Left lobe of liver (tissue), 2 donors: Measurements from ENCODE around the gene EVI5L. TPM values are rescaled to one million over a fixed set of nuclear protein-coding genes. Genes with fewer than 3 reads are reported as not detected.

Experiments used
- ATAC-seq: fragments of 200-7000 bp; cut with Tn5 transposase; one replicate; pipeline ENCODE4 v1.9.1; 2020; ENCODE audit warnings: mild to moderate bottlenecking, moderate library complexity
- DNase-seq: peaks from one replicate; pipeline ENCODE4 v3.0.0-alpha.2; 2020; ENCODE audit warnings: low spot score
- total RNA-seq: library from RNA; stranded (reverse); gene quantifications from one replicate; pipeline ENCODE4 v1.2.1, GENCODE V29; 2021
- donor health status: DM: no; HTN: no; CAD: no; lungs with moderate emphysema.
- donor health status: DM: no; HTN: yes; CAD: no.

EVI5L gene
- total RNA-seq, 1 donor from 2014 or later: 4.8 TPM

GRCh38 chr19:7909471-7910067 is 79.6 kb downstream of the EVI5L start:
- no peak for ATAC-seq
- DNase-seq: no peak

- DNase-seq: no peak
- ATAC-seq: peak; percentile 13
Observed at GRCh38 chr19:7910321-7911161, 80.5 kb downstream of the EVI5L start.

GRCh38 chr19:7911508-7912143 is 81.6 kb downstream of the EVI5L start:
- DNase-seq (peak; percentile 51), ATAC-seq (no peak)

GRCh38 chr19:7912144-7912696 is 82.2 kb downstream of the EVI5L start:
- DNase-seq (no peak), ATAC-seq (no peak)

- DNase-seq (no peak), ATAC-seq (no peak)
Observed at GRCh38 chr19:7912697-7913564, 82.9 kb downstream of the EVI5L start.

- DNase-seq (no peak), ATAC-seq (no peak)
Observed at GRCh38 chr19:7913652-7914051, 83.6 kb downstream of the EVI5L start.

GRCh38 chr19:7914099-7914498 is 84.1 kb downstream of the EVI5L start:
- DNase-seq: no peak
- ATAC-seq: no peak

Other genes starting within 250 kb of the EVI5L start
- gene CAMSAP3, start 234.4 kb upstream of the EVI5L start, total RNA-seq: 40.8 TPM
- 21.2 TPM for gene XAB2, start 200.7 kb upstream of the EVI5L start, total RNA-seq
- gene PET100, start 200.4 kb upstream of the EVI5L start, total RNA-seq: 75.6 TPM
- 1.7 TPM for gene PCP2, start 196.5 kb upstream of the EVI5L start, total RNA-seq
- gene STXBP2, start 193.1 kb upstream of the EVI5L start, total RNA-seq: 48.0 TPM
- not detected for gene RETN, start 161.2 kb upstream of the EVI5L start, total RNA-seq
- 0.18 TPM for gene MCEMP1, start 153.1 kb upstream of the EVI5L start, total RNA-seq
- gene TRAPPC5, start 149.4 kb upstream of the EVI5L start, total RNA-seq: 53.7 TPM
- gene FCER2, start 128.1 kb upstream of the EVI5L start, total RNA-seq: 0.45 TPM
- 34.3 TPM for gene CLEC4G, start 98.1 kb upstream of the EVI5L start, total RNA-seq
- 1.2 TPM for gene CD209, start 82.7 kb upstream of the EVI5L start, total RNA-seq
- gene CLEC4M, start 67.0 kb upstream of the EVI5L start, total RNA-seq: 13.2 TPM
- 0.15 TPM for gene PRR36, start 44.2 kb downstream of the EVI5L start, total RNA-seq
- 4.3 TPM for gene LRRC8E, start 58.3 kb downstream of the EVI5L start, total RNA-seq
- 20.8 TPM for gene MAP2K7, start 73.7 kb downstream of the EVI5L start, total RNA-seq
- 3.4 TPM for gene TGFBR3L, start 84.6 kb downstream of the EVI5L start, total RNA-seq
- gene SNAPC2, start 90.1 kb downstream of the EVI5L start, total RNA-seq: 4.1 TPM
- gene CTXN1, start 95.9 kb downstream of the EVI5L start, total RNA-seq: not detected
- 33.5 TPM for gene TIMM44, start 113.4 kb downstream of the EVI5L start, total RNA-seq
- gene ELAVL1, start 175.4 kb downstream of the EVI5L start, total RNA-seq: 28.6 TPM
- gene CCL25, start 222.5 kb downstream of the EVI5L start, total RNA-seq: 0.30 TPM